22Rv1 (cell line): ENCODE measurements around the gene SPATA3.

ENCODE experiments used
- H3K27ac ChIP-seq: fragments of 450-650 bp; 2 replicates; pipeline ENCODE4 v1.5.1; 2017
- CTCF ChIP-seq: fragments of 450-650 bp; IDR thresholded peaks from 2 replicates; pipeline ENCODE4 v1.5.1; 2017; ENCODE audit warnings: mild to moderate bottlenecking
- ZFX ChIP-seq: fragments of 450-650 bp; IDR thresholded peaks from 2 replicates; pipeline ENCODE4 v1.6.1; 2017; ENCODE audit warnings: antibody characterized with exemption, borderline replicate concordance

SPATA3 gene

DNA sequence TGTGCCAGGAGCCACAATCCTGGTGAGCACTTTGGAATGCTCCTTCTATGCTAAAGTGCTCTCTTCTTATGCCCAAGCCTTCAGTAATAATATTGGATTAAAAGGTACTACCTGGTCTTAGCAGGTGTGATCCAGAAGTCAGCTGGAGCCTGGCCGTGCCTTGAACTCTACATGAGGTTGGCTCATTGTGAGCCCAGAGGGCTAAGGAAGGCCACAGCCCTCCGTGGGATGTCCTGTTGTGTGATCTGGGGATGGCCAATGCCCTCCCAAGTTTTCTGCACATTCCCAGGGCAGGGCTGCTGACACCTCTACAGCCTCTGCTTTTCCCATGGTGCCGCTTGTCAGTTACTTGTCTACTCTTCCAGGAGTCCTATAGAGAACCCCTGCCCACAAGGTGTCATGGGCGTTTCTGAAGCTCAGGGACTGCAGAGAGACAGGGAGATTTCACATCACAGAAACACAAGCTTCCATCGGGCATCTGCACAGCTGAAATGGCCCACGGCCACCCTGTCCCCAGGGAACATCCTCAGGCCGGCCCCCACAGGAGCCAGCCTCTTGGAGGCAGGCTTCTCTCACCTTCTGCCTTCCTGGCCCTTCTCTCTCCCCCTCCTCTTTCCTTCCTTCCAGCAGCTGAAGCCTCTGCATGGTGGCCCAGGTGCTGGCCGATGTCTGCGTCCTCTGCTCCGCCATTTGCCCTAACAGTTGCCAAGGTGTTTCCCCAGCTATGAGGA lies 43.5 kb upstream of the SPATA3 start:
- TF ChIP-seq CTCF (no peak), ZFX (no peak)
- H3K27ac ChIP-seq = no peak overlapping the region

GRCh38 chr2:230953845-230954244 lies 42.1 kb upstream of the SPATA3 start:
- H3K27ac ChIP-seq = no peak overlapping the region
- TF ChIP-seq CTCF = no peak
- TF ChIP-seq ZFX = no peak

DNA sequence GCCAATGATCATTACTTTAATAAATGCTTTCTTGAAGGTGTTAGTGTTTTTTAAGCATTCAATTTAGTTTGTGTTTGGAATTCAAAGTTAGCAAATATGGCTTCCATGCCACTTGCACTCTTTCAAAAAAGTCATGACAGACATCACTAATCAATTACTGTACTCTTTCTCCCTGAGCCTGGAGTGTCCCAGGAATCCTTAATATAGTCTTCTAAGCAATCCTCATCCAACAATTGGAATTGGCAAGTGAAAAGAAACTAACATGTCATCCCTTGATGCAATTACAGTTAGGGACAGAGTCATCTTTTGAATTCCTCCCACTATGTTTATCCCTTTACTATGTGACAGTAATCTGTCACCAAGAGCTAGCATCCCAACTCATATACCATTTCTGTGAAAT lies 41.2 kb upstream of the SPATA3 start:
- no peak overlapping the region for H3K27ac ChIP-seq
- TF ChIP-seq CTCF = no peak
- TF ChIP-seq ZFX = no peak

- TF ChIP-seq ZFX = no peak
- TF ChIP-seq CTCF = no peak
- H3K27ac ChIP-seq = no peak overlapping the region
These were observed 40.7 kb upstream of the SPATA3 start for GRCh38 chr2:230955163-230955737.

DNA sequence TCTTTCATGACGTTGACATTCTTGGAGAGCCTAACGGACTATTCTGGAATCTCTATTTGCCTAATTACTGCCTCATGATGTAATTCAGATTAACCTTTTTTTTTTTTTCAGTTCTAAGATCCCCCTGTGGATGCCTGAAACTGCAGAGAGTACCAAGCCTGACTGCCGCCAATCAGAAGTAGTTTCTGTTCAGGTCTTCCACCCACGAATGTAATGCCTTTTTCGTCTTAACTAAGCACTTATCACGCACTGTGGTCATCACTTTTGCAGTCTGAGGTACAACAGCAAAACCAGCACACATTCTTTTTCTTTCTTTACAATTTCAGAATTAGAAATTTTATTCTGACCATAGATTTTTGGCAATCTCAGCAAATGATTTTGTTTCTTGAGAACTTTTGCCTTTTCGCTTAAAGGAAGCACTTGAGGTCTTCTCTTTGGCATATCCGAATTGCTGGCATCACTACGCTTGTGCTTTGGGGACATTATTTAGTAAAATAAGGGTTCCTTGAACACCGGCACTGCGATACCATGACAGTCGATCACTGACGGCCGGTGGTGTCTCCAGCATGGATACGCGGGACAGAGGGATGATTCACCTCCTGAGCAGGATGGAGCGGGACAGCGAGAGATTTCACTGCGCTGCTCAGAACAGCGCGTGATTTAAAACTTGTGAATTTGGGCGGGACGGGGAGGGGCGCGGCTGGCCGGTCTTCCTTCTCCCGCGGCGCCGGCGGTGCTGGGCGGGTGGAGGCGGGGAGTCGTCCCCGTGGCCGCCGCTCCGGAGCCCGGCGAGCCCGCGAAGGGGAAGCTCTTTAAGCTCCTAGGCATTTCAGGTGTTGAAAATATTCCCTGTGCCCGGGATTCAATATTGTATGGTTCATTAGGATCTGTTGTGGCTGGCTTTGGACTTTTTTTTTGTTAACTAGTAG lies 38.8 kb upstream of the SPATA3 start:
- TF ChIP-seq ZFX = no peak
- TF ChIP-seq CTCF = no peak
- H3K27ac ChIP-seq = peak overlapping the region; percentile 0

DNA sequence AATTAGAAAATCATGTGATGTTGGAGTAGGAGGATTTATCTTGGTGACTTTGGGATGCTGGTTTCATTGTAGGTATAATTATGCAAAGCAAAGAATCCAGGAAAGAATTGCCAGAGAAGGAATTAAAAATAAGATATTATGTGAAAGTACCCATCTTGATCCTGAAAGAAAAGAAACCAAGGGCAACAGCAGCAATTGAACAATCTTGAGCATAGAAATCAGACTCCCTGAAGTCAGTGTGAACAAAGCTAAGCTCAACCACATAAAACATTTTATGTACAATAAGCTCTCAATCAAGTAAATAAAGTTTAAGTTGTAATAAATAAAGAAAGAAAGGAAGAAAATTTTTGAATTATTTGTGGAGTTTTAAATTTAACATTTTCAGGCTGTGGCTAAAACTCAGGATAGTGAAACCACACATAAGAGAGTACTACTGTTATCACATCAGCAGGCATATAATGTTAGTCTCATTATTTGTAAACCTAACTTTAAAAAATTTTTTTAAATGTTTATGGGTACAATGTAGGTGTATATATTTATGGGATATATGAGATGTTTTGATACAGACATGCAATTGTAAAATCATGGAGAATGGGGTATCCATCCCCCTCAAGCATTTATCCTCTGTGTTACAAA lies 38.0 kb upstream of the SPATA3 start:
- no peak for TF ChIP-seq ZFX
- TF ChIP-seq CTCF = no peak
- H3K27ac ChIP-seq = peak overlapping the region; percentile 0
